HG03558 (cell line): Measurements from ENCODE around the gene UPB1.
A peak's percentile ranks its signal among the peaks of the same experiment; 100 is the strongest.

ENCODE experiments used
- ATAC-seq: cut with Tn5 transposase; IDR thresholded peaks from one replicate; pipeline ENCODE4 v1.9.1; 2021; ENCODE audit warnings: moderate number of reproducible peaks; ENCODE audit not compliant: unreplicated experiment; ENCODE audit errors: extremely low read depth

Gene UPB1

GRCh38 chr22:24555165-24556039, 60.3 kb downstream of the UPB1 start, which contains the start of gene SNRPD3:
Gene SNRPD3 (plus strand): TSS chr22:24555999. CDS start chr22:24557675, 1,676 bp downstream.
- ATAC-seq, result peak; percentile 40

DNA sequence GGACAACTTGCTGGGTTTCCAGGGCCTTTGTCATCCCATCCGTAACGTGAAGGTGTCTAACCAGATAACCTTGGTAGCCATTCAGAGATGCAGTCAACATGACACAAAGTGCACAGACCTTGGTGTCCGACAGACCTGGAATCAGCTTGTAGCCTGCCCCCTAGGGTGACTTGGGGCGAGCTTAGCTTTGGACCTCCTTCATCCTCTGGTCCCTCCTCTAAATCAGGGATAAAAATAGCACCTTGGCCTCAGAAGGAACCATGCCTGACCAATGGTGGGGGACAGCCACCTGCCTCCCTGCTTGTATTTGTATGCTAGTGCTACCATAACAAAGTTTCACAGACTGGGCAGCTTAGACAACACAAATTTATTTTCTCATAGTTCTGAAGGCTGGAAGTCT, 64.3 kb downstream of the UPB1 start:
- ATAC-seq, result no peak

DNA sequence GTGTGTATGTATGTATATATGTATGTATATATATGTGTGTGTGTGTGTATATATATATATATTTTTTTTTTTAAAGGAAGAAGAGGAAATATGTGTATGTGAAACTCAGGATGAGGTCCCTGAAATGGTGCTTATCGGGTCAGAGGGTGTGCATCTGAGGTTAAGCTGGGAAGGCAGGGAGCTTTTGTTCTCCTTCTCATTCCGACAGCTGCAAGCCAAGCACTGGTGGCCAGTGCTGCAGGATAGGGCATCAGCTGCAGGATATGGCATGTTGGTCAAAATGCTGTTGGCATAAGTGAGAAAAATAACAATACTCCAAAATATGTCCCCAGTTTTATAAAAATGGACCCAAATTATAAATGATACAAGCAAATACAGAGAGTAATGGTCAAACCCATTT, 68.1 kb downstream of the UPB1 start:
- no peak for ATAC-seq

DNA sequence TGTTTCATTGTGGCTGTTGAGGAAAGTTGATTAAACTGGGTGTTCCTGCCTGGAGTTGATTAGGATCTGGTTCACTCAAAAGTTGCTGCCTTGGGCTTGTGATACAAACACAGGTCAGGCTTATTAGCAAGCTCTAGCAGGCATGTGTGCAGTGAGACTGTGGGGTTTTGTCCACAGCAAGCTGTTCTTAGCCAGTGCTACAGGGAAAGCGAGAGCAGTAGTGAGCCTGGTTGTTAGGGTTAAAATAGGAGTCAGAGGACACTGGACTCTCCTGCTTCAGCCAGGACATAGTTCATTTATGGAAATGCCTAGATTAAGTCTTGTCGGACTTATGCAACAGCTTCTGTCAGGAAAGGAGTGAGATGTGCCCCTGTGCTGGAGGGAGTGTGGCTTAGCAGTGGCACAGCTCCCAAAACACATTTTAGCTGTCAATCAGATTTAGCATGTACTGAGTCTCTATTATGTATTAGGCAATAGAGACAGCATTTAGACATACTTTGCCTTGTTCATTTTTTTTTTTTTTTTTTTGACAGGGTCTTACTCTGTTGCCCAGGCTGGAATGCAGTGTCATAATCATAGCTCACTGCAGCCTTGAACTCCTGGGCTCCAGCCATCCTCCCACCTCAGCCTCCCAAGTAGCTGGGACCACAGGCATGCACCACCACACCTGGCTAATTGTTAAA, 69.4 kb downstream of the UPB1 start:
- ATAC-seq, result no peak

DNA sequence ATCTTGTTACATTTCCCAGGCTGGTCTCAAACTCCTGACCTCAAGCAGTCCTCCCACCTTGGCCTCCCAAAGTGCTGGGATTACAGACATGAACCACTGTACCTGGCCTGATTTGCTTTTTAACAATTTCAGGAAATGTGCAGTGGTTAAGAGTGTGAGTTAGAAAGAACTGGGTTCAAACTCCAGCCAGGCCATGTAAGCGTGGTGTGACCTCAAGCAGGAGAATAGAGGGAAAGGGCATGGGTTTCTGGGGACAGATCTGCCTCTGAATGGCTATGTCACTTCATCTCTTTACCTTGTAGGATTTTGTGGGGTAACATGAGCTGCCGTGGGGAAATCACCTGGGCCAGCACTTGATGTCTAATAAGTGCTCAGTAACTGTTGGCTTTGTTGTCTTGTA, 69.9 kb downstream of the UPB1 start:
- ATAC-seq, result no peak

DNA sequence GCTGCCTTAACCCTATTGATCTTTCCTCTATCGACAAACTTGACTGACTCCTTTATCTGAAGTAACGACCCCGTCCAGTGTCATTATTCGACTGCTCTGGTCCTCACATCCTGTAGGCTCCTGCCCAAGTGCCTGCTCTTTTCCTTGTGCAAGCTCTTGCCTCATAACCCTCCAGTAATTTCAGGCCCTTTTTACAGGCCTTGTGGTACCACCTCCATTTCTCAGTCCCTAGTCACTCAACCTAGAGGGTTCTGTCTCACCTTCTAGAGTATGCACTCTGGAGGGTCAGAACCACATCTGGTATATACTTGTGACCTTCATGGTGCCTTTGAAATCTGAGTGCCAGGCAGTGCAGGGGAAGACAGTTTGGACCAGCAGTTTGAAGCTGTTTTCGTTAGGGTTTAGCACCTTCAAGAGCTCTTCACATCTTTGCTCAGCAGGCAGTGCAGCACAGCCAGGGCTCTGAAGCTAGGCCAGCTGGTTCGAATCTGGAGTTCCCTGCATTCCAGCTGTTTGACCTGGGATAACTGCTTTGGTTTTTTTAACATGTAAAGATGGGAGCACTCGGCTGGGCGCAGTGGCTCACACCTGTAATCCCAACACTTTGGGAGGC, 71.9 kb downstream of the UPB1 start:
- ATAC-seq, result no peak

DNA sequence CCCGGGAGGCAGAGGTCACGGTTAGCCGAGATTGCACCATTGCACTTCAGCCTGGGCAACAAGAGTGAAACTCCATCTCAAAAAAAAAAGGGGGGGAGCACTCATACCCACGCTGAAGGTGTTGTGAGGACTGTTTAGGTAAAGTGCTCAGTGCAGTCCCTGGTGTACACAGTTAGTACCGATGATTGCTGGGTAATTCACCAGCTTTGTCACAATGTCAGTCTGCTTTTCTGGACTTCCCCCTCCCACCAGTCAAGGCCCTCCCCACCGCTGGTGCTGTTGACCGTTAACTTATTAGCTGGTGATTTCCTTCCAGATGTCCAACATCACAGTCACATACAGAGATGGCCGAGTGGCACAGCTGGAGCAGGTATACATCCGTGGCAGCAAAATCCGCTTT, 72.5 kb downstream of the UPB1 start:
- ATAC-seq, result no peak

- no peak for ATAC-seq
Observed at GRCh38 chr22:24571266-24571665, 76.1 kb downstream of the UPB1 start.

GRCh38 chr22:24576778-24577177, 81.6 kb downstream of the UPB1 start:
- ATAC-seq, result no peak
